ENCODE results near the gene WDR77.

WDR77 gene

DNA sequence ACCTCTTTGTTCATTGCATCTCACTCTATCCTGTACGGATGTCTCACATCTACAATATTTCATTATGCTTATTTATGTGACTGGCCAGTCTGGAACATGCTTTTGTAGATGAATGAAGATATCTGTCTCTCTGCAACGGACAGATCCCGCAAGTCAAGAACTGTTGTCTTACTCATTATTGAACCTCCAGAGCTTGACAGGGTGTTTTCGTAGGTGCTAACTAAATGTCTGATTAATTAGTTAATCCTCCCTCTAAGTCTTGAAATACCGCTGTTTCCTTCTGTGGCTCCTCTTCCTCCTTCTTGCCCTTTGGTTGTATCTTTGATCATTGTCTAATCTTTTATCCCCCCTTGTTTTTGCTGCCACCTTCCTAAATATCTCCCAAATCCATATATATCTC lies 21.5 kb upstream of the WDR77 start:
- in situ Hi-C loops (cut with MboI; ENCODE audit: low sequenced_read_pairs), result no loop called here

DNA sequence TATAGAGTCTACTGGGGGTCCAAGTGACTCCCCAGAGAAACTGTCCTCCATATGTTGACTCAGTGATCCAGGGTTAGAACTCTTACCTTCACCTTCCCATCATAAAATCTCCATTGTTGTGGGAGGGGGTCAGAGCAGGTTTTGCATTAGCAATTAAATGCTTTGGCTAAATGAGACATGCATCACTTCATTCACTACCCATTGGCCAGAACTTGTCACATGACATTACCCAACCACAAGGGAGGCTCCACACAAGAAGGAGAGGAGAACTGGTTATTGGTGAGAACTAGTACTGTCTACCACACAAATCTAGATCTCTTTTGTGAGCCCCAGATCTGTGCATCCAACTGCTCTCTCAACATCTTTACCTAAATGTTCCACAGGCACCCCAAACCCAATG lies 20.5 kb upstream of the WDR77 start:
- in situ Hi-C loops (cut with MboI; ENCODE audit: low sequenced_read_pairs), result no loop called here

DNA sequence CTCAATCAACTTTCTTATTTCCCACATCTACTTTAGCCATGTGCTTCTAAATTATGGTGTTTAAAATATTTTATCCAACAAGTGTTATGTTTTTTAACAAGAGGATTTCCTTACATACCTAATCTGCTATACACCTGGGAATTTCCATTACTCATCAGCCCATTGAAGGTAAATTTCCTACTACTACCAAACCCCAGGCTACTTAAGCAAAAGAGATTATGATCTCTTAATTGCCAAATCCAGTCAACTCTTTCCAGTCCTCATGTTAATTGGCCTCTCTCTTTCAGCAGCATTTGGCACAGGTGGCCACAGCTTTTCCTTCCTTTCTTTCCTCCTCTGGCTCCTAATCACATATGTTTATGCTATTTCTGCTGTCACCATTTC lies 19.7 kb upstream of the WDR77 start:
- in situ Hi-C loops (cut with MboI; ENCODE audit: low sequenced_read_pairs), result no loop called here

GRCh38 chr1:111467865-111468716 lies 19.0 kb upstream of the WDR77 start:
- in situ Hi-C loops (cut with MboI; ENCODE audit: low sequenced_read_pairs), result no loop called here

GRCh38 chr1:111466480-111466879 lies 17.4 kb upstream of the WDR77 start:
- in situ Hi-C loops (cut with MboI; ENCODE audit: low sequenced_read_pairs), result no loop called here

GRCh38 chr1:111465754-111466153 lies 16.7 kb upstream of the WDR77 start:
- in situ Hi-C loops (cut with MboI; ENCODE audit: low sequenced_read_pairs), result no loop called here

DNA sequence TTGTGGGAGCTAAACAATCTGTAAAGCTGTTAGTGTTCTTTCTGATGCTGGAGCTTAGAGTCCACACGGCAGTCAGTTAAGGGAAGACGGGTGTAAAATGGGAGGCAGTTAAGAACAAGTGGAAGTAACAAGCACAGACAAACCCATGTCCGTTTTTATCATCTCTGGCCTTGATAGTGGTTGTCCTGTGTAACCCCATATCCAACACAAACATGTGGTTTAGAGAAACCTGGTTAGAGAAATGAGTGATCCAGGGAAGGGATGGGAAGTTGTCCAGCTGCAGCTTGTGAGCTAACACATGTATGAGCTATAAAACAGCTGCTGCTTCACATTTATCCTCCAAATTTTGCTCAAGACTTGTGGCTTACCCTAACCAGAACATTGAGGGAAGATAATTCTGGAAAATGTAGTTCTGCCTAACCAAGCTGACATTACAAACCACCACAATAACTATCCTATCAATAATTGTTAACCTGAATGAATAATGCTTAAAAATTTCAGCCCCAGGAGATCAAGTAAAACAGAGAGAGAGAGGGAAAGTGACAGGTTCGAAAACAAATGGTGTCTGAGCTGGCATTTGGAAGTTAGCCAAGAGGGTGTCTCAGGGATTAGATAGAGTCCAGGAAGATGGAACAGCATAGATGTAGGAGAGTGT lies 14.1 kb upstream of the WDR77 start:
- in situ Hi-C loops (cut with MboI; ENCODE audit: low sequenced_read_pairs), result no loop called here

DNA sequence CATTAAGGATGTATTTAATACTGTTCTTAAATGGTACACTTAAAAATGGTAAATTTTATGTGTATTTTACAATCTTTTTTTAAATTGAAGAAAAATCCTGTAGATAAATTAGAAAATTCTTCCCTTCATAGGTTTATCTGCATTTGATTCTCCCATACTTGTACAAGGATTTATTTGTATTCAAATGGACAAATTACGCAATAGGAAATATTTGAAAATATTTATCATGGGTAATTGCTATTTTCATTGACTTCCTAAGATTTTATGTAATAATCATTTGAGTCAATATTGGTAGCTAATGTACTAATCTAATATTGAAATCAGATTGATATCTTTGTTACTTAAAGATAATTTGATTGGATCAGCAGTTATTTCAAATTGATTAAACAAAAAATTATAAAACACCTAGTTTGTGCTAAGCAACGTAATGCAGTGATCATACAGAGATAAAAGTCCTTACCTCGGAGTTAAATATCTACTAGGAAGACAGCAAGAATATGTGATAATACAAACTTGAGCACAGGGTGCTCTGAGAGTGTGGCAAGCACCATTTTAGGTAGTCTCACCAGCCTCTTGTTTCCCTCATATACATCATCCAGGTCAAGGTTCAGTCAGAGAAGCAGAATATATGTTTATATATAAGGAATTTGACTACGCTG lies 13.4 kb upstream of the WDR77 start:
- in situ Hi-C loops (cut with MboI; ENCODE audit: low sequenced_read_pairs), result no loop called here

- in situ Hi-C loops (cut with MboI; ENCODE audit: low sequenced_read_pairs), result no loop called here
These were observed 12.7 kb upstream of the WDR77 start for GRCh38 chr1:111461765-111462164.

- in situ Hi-C loops (cut with MboI; ENCODE audit: low sequenced_read_pairs), result no loop called here
These were observed 6.6 kb upstream of the WDR77 start for GRCh38 chr1:111455642-111456031.

GRCh38 chr1:111454859-111455641 lies 6.0 kb upstream of the WDR77 start:
- in situ Hi-C loops (cut with MboI; ENCODE audit: low sequenced_read_pairs), result no loop called here

DNA sequence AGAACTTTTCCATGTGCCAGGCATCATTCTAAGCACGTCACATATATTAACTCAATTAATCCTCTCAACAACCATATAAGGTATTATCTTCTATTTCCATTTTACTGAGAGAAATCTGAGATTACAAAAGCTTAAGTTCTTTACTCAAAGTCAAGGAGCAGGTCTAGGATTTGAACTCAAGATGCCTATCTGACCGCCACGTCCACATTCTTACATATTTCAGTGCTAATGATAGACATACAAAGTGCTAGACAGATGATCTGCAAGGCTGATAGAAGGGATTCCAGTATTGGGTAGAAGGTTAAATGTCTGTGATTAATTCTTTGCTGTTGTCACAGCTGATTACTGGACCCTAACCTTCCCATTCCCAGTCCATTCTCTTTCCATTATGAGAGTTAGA lies 4.7 kb upstream of the WDR77 start:
- in situ Hi-C loops (cut with MboI; ENCODE audit: low sequenced_read_pairs), result no loop called here

- in situ Hi-C loops (cut with MboI; ENCODE audit: low sequenced_read_pairs), result no loop called here
These were observed 3.5 kb upstream of the WDR77 start for GRCh38 chr1:111452581-111452980.

DNA sequence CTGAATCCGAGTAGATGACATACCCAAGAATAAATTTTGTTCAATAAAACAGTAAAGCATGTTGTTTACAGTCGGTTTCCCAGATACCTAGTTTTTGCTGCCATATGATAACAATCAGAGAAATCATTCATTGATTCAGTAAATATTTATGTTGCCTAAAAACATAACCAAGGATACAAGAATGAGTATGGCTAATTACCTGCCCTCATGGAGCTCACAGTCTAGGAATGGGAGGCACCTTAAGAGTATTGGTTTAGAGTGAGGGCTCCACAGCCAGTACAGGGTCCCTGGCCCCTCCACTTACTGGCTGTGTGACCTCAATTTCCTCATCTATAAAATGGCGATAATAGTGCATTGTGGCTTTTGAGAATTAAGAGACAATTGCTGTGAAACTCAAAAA lies 1.1 kb upstream of the WDR77 start:
- in situ Hi-C loops (cut with MboI; ENCODE audit: low sequenced_read_pairs), result no loop called here

GRCh38 chr1:111449703-111450017 lies 604 bp upstream of the WDR77 start:
- in situ Hi-C loops (cut with MboI; ENCODE audit: low sequenced_read_pairs), result no loop called here

- in situ Hi-C loops (cut with MboI; ENCODE audit: low sequenced_read_pairs), result no loop called here
These were observed 556 bp downstream of the WDR77 start for GRCh38 chr1:111448482-111448917.

GRCh38 chr1:111446967-111447892 lies 1.8 kb downstream of the WDR77 start:
- in situ Hi-C loops (cut with MboI; ENCODE audit: low sequenced_read_pairs), result no loop called here

DNA sequence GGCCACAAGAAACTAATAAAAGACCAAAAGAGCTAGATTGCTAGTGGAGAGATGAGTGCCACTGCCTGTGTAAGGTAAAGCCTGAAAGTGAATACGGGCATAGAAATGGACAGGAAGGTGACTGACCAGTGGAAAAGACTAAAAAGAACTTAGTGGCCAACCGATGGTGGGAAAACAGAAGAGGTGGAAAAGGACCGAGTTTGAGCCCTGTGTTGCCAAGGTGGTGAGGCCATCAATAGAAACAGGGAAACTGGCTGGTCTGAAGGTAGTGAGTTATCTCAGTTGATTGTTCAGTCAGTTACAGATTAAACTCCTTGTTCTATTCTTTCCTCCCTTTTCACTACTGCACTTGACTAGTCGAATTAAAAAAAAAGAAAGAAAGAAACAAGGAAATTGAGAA lies 2.5 kb downstream of the WDR77 start:
- in situ Hi-C loops (cut with MboI; ENCODE audit: low sequenced_read_pairs), result no loop called here

- in situ Hi-C loops (cut with MboI; ENCODE audit: low sequenced_read_pairs), result no loop called here
These were observed 5.0 kb downstream of the WDR77 start for GRCh38 chr1:111444031-111444430.

- in situ Hi-C loops (cut with MboI; ENCODE audit: low sequenced_read_pairs), result no loop called here
These were observed 6.6 kb downstream of the WDR77 start for GRCh38 chr1:111442457-111442856.
